HG03045 (cell line): ENCODE data around the gene BMERB1.
"Not testable (repeated sequence)": the region's sequence is repeated elsewhere in the genome, so short reads cannot be mapped to it uniquely, and the experiment has no call there.

Source experiments
- ATAC-seq: cut with Tn5 transposase; IDR thresholded peaks from one replicate; pipeline ENCODE4 v1.9.1; 2021; ENCODE audit warnings: mild to moderate bottlenecking, moderate library complexity; ENCODE audit not compliant: unreplicated experiment

Gene BMERB1

DNA sequence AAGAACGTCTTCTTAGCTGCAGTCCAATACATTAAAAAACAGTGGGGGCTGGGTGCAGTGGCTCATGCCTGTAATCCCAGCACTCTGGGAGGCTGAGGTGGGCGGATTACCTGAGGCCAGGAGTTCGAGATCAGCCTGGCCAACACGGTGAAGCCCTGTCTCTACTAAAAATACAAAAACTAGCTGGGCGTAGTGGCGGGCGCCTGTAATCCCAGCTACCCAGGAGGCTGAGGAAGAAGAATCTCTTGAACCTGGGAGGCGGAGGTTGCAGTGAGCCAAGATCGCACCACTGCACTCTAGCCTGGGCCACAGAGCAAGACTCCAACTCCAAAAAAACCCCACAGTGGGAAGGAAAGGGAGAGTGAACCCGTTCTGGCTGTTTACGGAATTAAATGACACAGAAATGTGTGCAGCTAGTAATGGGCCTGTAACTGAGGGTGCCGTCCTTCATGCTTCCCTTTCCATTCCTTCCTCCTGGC, 172.9 kb downstream of the BMERB1 start:
- not testable (repeated sequence) for ATAC-seq

DNA sequence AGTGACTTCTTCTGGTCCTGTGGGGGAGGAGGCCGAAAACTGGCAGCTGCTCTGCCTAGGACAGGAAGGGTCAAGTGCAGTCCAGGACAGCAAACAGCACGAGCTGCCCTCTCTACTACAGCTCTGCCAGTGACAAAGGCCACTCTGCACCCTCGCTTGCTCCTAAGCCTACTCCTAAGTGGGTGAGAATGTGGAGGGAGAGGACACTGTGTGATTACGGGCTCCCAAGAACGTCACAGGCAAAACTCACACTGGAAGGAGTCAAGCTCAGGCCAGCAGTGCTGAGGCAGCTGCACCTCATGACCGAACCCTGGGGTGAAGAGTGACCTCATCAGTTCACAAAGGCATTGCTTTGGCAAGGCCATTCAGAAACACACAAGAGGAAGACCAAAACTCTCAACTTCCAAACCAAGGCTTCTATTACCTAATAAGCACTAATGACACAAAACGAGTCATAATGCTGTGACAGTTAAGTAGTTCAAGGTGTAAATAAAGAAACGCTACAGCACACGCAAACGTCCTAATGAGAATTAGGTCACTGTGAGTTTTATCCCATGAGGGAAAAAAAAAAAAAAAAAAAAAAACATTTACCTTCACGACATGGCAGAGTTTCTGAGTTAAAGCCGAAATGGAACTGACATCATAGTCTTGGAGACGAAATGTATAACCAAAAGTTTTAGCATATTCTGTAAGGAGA, 173.5 kb downstream of the BMERB1 start:
- ATAC-seq = no peak

GRCh38 chr16:15608398-15609285, 174.3 kb downstream of the BMERB1 start:
- no peak for ATAC-seq

DNA sequence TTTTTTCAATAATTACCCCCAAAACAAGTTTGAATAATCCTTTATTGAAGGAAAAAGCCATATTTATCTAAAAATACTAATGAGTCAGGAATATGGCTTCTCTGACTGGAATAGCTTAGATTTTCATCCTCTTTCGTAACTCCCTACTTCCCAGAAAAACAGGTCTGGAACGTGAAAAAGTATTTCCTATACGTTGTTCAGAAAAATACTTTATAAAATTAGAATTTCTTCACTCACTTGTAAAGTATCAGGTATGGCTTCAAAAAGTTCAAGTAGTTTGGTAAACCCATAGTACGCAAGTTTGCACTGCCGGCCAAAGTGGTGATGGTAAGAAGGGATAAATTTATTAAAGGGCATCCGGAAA, 174.9 kb downstream of the BMERB1 start:
- ATAC-seq = no peak

DNA sequence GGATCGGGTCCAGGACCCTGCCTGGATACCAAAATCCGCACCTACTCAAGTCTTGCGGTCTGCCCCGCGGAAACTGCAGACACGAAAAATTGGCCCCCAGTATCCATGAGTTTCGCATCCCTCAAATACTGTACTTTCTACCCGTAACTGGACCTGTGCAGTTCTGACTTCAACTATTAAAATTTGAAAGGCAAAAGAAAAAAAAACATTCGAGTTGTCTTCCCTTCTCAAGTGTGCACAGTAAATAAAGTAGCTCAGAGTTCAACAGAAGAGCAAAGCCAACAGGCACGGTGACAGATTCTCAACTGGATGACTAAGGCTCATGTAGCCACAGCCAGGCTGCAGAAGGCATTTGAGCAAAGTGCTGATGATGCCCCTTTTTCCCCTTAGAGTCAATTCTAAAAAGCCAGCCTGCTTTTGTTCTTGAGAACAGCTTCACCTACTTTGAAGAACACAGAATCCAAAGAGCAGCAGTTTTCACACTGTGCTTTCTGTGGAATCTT, 176.0 kb downstream of the BMERB1 start:
- ATAC-seq = no peak

GRCh38 chr16:15611610-15612009, 177.2 kb downstream of the BMERB1 start:
- no peak for ATAC-seq

DNA sequence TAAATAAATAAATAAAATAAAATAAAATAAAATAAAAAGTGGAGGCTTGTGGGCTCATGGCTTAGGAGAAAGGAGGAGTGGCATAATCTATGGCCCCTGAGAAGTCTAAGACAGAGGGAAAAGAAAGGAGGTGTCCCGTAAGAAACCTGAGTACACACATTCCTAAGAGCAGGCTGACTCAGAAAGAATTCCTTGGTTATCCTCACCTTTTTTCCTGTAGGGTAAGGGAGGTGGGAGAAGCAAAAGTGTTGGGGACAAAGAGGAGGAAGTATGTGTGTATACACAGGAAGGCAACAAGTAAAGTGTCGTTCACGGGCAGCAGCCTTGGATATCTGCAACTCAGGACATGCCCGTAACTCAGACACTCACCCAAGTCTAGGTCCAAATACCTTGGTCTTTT, 179.3 kb downstream of the BMERB1 start:
- no peak for ATAC-seq

DNA sequence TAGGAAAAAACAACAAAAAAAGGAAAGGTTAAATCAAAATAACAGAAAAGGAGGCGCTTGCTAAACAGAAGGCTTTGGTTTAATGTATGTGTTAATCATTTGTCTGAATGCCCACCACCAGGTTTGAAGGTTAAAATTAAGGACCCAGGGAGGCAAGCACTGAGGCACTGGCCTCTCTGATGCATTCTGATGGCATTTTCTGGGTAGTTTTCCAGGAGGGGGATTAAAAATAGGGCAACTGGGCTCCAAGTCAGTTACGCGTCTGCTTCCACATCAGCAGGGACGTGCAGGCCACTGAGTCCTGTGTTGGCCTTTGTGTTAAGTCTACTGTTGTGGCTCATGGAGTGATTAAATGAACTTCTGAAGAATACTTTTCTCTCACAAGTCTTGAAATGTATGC, 181.6 kb downstream of the BMERB1 start:
- ATAC-seq = no peak

- no peak for ATAC-seq
Measured at GRCh38 chr16:15616475-15617165, 182.2 kb downstream of the BMERB1 start.

GRCh38 chr16:15617901-15618300, 183.5 kb downstream of the BMERB1 start:
- ATAC-seq = no peak

- ATAC-seq = no peak
Measured at GRCh38 chr16:15618392-15618791, 184.0 kb downstream of the BMERB1 start.

DNA sequence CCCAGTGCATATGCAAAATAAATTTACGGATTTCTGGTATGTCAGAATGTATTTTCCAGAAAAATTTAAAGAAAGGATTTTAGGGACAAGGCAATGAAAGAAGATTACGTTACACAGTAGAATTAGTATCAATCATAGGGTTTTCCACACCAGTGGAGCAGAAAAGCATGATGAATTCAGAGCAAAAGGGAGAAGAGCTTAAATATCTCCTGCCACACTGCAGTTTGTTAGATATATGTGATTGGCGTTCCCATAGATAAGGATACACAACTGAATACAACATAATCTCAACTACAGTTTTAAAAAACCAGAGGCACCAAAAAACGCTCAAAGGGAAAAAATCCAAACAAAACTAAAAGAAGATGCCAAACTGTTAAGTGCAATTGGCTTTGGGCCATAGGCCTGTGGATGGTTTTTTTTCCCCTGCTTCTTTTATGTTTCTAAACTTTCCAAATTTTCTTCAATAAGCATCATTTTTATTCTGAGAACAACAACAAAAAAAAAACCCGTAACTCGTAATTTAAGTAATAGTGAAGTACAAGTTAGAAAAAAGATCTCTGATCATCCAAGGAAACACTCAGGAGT, 186.3 kb downstream of the BMERB1 start:
- no peak for ATAC-seq

DNA sequence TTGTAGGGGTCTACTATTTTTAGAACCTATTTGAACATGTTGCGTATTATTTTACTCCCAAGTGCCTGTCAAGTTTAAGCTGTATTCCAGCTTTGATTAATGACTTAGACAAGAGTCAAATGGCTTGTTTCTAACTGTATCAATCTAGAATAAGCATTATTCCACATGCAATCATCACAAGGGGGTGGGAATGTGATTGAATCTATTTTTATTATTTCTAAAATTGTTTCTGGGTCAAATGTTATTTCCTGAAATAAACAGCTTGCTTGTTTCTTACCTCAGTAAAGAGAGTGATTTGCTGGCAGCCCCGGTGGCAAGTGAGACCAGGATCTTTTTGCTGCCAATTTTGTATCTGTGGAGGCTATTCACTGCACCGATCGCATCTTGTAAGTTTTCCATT, 187.1 kb downstream of the BMERB1 start:
- no peak for ATAC-seq

DNA sequence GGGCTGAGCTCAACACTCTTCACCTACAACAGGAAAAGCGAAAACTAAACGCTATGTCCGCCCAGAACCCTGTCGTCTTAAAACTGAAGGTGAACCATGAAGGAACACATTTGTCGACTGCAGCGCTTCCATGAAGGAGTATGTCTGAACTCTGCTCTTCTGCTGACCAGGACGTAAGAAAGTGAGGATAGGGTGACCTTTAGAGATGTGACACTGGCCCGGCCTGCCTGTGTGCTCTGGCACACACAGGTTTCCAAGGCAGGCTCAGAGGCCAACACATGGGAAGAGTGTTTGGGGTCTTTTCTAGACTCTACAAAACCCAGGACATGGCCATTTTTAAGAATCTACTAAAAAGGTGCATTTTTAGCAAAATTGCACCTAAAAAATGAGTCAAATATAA, 187.5 kb downstream of the BMERB1 start:
- ATAC-seq = no peak

- ATAC-seq = no peak
Measured at GRCh38 chr16:15631730-15632409, 197.5 kb downstream of the BMERB1 start.

GRCh38 chr16:15635926-15636325, 201.5 kb downstream of the BMERB1 start:
- no peak for ATAC-seq

- no peak for ATAC-seq
Measured at GRCh38 chr16:15636392-15636873, 202.0 kb downstream of the BMERB1 start.
